Neural progenitor cell (in vitro differentiated cells): ENCODE measurements around the gene MGAT3. TPM values are rescaled to one million over a fixed set of nuclear protein-coding genes. Genes with fewer than 3 reads are reported as not detected.

Experiments
- DNase-seq: peaks from one replicate; pipeline ENCODE4 v3.0.0-alpha.2; 2016; ENCODE audit warnings: low spot score
- H2AFZ ChIP-seq: fragments of 200-600 bp; sonication (generic); replicated peaks from 2 replicates; pipeline ENCODE4 v1.6.1; 2016; ENCODE audit warnings: antibody characterized with exemption
- H3F3A ChIP-seq: fragments of 200-600 bp; sonication (generic); 2 replicates; pipeline ENCODE4 v1.6.1; 2016; ENCODE audit warnings: antibody characterized with exemption, low read depth
- H3K27ac ChIP-seq: fragments of 200-600 bp; sonication (generic); 2 replicates; pipeline ENCODE4 v1.5.1; 2016; ENCODE audit warnings: mild to moderate bottlenecking
- H3K27me3 ChIP-seq: fragments of 200-600 bp; sonication (generic); 2 replicates; pipeline ENCODE4 v1.6.1; 2016; ENCODE audit warnings: mild to moderate bottlenecking, moderate library complexity
- H3K36me3 ChIP-seq: fragments of 200-600 bp; sonication (generic); 2 replicates; pipeline ENCODE4 v1.5.1; 2016
- H3K4me1 ChIP-seq: fragments of 200-600 bp; sonication (generic); 2 replicates; pipeline ENCODE4 v1.6.1; 2016; ENCODE audit warnings: mixed run types
- H3K4me2 ChIP-seq: fragments of 200-600 bp; sonication (generic); 2 replicates; pipeline ENCODE4 v1.6.1; 2016
- H3K4me3 ChIP-seq: fragments of 200-600 bp; sonication (generic); 2 replicates; pipeline ENCODE4 v1.5.1; 2016
- H3K79me2 ChIP-seq: fragments of 200-600 bp; sonication (generic); 2 replicates; pipeline ENCODE4 v1.6.1; 2016; ENCODE audit warnings: low read depth
- H3K9ac ChIP-seq: fragments of 200-600 bp; sonication (generic); 2 replicates; pipeline ENCODE4 v1.6.1; 2016
- H3K9me3 ChIP-seq: fragments of 200-600 bp; sonication (generic); 2 replicates; pipeline ENCODE4 v1.5.1; 2016; ENCODE audit warnings: low read depth
- H4K20me1 ChIP-seq: fragments of 200-600 bp; sonication (generic); 2 replicates; pipeline ENCODE4 v1.6.1; 2016; ENCODE audit warnings: low read depth
- H3K27ac Mint-ChIP-seq: 3 replicates; pipeline ENCODE4 v1.8.0; 2021; ENCODE audit warnings: mixed read lengths
- H3K27me3 Mint-ChIP-seq: 2 replicates; pipeline ENCODE4 v1.8.0; 2022; ENCODE audit warnings: low read depth, mild to moderate bottlenecking, inconsistent platforms, moderate library complexity, mixed read lengths; ENCODE audit not compliant: insufficient read depth
- H3K36me3 Mint-ChIP-seq: 3 replicates; pipeline ENCODE4 v1.8.0; 2021; ENCODE audit warnings: mixed read lengths
- H3K4me1 Mint-ChIP-seq: 3 replicates; pipeline ENCODE4 v1.8.0; 2021; ENCODE audit warnings: mixed read lengths
- H3K4me3 Mint-ChIP-seq: 3 replicates; pipeline ENCODE4 v1.8.0; 2021; ENCODE audit warnings: mild to moderate bottlenecking, moderate library complexity, mixed read lengths
- H3K9me3 Mint-ChIP-seq: 3 replicates; pipeline ENCODE4 v1.8.0; 2020; ENCODE audit warnings: mixed read lengths
- CTCF ChIP-seq: fragments of 200-600 bp; sonication (generic); IDR thresholded peaks from 2 replicates; pipeline ENCODE4 v1.5.1; 2017; ENCODE audit warnings: antibody characterized with exemption, mild to moderate bottlenecking
- EZH2 ChIP-seq: fragments of 200-600 bp; sonication (generic); IDR thresholded peaks from 2 replicates; pipeline ENCODE4 v1.6.1; 2017; ENCODE audit warnings: antibody characterized with exemption, mild to moderate bottlenecking, moderate library complexity
- EZH2phosphoT487 ChIP-seq: fragments of 200-600 bp; sonication (generic); IDR thresholded peaks from 2 replicates; pipeline ENCODE4 v1.6.1; 2017; ENCODE audit warnings: antibody characterized with exemption
- total RNA-seq: library from RNA; depleted of rRNA; stranded (reverse); fragments of >200 nt; gene quantifications from 2 replicates; pipeline ENCODE4 v1.2.3, GENCODE V29; 2015; ENCODE audit warnings: low replicate concordance

MGAT3 gene
- total RNA-seq, 1 donor from 2014 or later = 7.5 TPM

GRCh38 chr22:39458444-39459083, 1.8 kb downstream of the MGAT3 start:
- Histone ChIP-seq H3K4me1 (peaks cover 22% of the 10 kb centered on the region), H2AFZ (no peak overlapping the region), H3F3A (peaks cover 35% of the 10 kb centered on the region), H3K79me2 (peaks cover 33% of the 10 kb centered on the region), H3K9me3 (no peaks in the 10 kb centered on the region), H3K27ac (no peak overlapping the region), H3K27me3 (peaks cover 24% of the 10 kb centered on the region), H4K20me1 (peaks cover 26% of the 10 kb centered on the region), H3K4me3 (peak overlapping the region; percentile 85), H3K4me2 (peak overlapping the region; percentile 97), H3K9ac (no peak overlapping the region), H3K36me3 (no peaks in the 10 kb centered on the region)
- no peak for TF ChIP-seq CTCF
- TF ChIP-seq EZH2phosphoT487 = no peak
- TF ChIP-seq EZH2 = no peak
- Mint-ChIP-seq H3K4me1 (peaks cover 37% of the 10 kb centered on the region), H3K27me3 (peaks cover 24% of the 10 kb centered on the region), H3K9me3 (peaks cover 4% of the 10 kb centered on the region), H3K36me3 (peaks cover 3% of the 10 kb centered on the region), H3K4me3 (peak overlapping the region; percentile 91), H3K27ac (peak overlapping the region; percentile 92)
- DNase-seq = no peak

GRCh38 chr22:39459681-39460080, 2.9 kb downstream of the MGAT3 start:
- H3K4me1 Mint-ChIP-seq = peaks cover 31% of the 10 kb centered on the region
- peaks cover 20% of the 10 kb centered on the region for H3K27me3 Mint-ChIP-seq
- peak overlapping the region; percentile 73 for H3K4me3 Mint-ChIP-seq
- TF ChIP-seq EZH2phosphoT487 (no peak), CTCF (no peak), EZH2 (no peak)
- Histone ChIP-seq H3K9me3 (no peaks in the 10 kb centered on the region), H3K9ac (no peak overlapping the region), H3K27me3 (peaks cover 24% of the 10 kb centered on the region), H3K27ac (no peak overlapping the region), H3K4me1 (peaks cover 10% of the 10 kb centered on the region), H3K79me2 (peaks cover 39% of the 10 kb centered on the region), H4K20me1 (peaks cover 32% of the 10 kb centered on the region), H3K36me3 (no peaks in the 10 kb centered on the region), H3F3A (peaks cover 23% of the 10 kb centered on the region), H2AFZ (no peak overlapping the region), H3K4me3 (no peak overlapping the region), H3K4me2 (no peak overlapping the region)
- DNase-seq = no peak
- peaks cover 3% of the 10 kb centered on the region for H3K36me3 Mint-ChIP-seq
- no peak overlapping the region for H3K27ac Mint-ChIP-seq
- H3K9me3 Mint-ChIP-seq = peaks cover 4% of the 10 kb centered on the region

GRCh38 chr22:39462443-39463221, 5.8 kb downstream of the MGAT3 start:
- TF ChIP-seq CTCF = peak; percentile 44
- TF ChIP-seq EZH2 = no peak
- TF ChIP-seq EZH2phosphoT487 = no peak
- Histone ChIP-seq H3K4me2 (peak overlapping the region; percentile 40), H3K4me3 (no peak overlapping the region), H3K27me3 (peaks cover 11% of the 10 kb centered on the region), H3K9me3 (no peaks in the 10 kb centered on the region), H3K79me2 (peaks cover 39% of the 10 kb centered on the region), H3K9ac (no peak overlapping the region), H3F3A (peaks cover 8% of the 10 kb centered on the region), H3K4me1 (peaks cover 12% of the 10 kb centered on the region), H2AFZ (no peak overlapping the region), H4K20me1 (peaks cover 50% of the 10 kb centered on the region), H3K36me3 (no peaks in the 10 kb centered on the region), H3K27ac (no peak overlapping the region)
- H3K4me1 Mint-ChIP-seq = peaks cover 25% of the 10 kb centered on the region
- H3K36me3 Mint-ChIP-seq = no peaks in the 10 kb centered on the region
- H3K9me3 Mint-ChIP-seq = no peaks in the 10 kb centered on the region
- peak overlapping the region; percentile 60 for H3K27ac Mint-ChIP-seq
- peaks cover 7% of the 10 kb centered on the region for H3K27me3 Mint-ChIP-seq
- H3K4me3 Mint-ChIP-seq = no peak overlapping the region
- DNase-seq = peak; percentile 70
